GM21390 (cell line): ENCODE data around the gene ACP7.

Source experiments
- ATAC-seq: cut with Tn5 transposase; IDR thresholded peaks from one replicate; pipeline ENCODE4 v1.9.1; 2021; ENCODE audit not compliant: unreplicated experiment

The ACP7 gene

DNA sequence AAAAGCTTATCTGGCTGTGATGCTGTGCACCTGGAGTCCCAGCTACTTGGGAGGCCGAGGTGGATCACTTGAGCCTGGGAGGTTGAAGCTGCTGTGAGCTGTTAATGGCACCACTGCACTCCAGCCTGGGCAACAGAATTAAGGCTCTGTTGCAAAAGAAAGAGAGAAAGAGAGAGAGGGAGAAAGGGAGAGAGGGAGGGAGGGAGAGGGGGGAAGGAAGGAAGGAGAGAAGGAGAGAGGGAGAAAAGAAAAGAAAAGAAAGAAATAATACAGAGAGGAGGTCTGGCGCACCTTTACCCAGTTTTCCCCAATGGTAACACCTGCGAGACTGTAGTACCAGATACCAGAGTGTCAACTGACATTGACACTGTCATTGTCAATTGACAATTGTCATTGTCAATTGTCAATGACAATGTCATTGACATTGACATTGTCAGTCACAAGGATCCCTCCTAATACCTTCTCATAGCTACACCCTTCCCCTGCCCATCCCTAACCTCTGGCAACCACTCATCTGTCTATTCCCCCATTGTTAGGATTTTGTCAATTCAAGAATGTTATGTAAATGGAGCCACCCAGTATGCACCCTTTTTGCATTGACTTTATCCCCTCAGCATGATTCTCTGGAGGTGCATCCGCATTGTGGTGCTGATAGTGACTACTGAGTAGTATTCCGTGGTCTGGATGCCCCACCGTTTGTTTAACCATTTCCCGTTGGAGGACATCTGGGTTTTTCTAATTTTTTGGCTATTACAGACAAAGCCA, 62.7 kb downstream of the ACP7 start:
- no peak for ATAC-seq

DNA sequence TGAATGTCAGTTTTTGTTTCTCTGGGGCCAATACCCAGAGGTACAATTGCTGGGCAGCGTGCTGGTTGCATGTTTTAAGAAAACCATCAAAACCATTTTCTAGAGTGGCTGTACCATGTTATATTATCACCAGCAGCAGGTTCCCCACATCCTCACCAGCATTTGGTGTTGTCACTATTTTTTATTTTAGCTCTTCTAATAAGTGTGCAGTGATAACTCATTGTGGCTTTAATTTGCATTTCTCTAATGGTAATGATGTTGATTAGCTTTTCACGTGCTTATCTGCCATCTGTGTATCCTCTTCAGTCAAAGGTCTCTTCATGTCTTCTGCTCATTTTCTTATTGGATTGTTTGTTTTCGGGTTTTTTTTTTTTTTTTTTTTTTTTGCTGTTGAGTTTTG, 63.3 kb downstream of the ACP7 start:
- no peak for ATAC-seq

DNA sequence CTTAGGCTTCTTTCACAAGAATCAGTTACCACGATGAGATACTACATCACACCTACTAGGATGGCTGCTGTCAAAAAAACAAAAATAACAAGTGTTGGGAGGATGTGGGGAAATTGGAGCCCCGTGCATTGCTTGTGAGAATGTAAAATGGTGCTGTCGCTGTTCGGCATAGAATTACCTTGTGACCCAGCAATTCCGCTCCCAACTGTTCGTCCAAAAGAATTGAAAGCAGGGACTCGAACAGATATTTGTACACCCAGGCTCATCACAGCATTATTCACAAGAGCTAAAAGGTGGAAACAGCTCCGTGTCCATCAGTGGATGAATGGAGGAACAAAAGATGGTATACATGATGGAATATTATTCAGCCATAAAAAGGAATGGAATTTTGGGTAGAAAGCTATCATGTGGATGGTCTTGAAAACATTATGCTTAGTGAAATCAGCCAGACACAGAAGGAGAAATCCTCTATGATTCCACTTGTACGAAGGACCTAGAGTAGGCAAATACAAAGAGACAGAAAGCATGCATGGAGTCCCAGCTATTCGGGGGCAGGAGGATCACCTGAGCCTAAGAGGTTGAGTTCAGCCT, 64.9 kb downstream of the ACP7 start:
- ATAC-seq = no peak

DNA sequence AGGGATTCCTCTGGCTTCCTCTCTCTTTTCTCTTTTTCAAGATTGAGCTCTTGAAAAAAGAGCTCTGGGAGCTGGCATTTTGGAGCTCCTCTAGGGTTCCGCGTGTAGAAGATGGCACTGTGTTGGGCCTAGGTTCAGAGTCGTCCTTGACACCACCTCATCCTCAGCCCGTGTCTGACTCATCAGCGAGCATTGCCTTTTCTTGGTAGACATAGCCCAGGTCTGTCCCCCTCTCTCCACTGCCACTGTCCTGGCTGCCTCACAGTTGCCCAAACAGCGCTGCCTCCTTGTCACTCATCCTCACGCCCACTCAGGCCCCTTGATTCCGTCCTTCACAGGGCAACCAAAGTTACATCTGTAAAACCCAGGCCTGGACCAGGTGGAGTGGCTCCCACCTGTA, 66.1 kb downstream of the ACP7 start:
- no peak for ATAC-seq

DNA sequence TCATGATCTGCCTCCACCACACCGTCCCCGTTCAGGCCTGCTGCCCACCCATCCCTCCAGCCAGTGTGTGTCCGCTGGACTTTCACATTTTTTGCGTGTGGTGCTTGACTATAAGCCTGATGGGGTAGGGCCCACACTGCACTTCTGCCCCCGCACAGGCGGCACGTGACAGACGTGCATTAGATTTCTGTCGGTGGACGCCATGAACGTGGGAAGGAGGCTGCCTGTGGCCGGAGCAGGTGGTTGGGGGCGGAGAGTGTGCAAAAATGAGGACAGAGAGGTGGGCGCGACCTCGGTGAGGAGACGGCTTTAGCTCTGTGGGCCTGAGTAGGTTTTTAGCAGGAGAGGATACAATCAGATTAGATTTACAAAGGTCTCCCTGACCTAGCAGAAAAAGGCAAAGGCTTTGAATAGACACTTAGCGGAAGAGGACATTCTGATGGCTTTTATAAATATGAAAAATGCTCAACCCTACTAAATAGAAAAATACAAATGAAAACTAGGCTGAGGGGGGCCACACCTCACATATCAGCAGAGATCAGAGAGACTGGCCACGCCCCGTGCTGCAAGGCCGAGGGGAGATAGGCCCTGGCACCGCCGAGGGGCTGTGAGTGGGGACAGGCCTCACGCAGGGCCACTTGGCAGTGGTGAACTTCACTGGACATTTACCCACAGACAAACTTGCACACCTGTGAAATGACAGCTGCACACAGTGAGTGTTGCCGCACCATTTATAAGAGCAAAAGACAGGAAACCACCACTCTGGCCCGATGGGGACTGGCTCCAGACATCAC, 66.8 kb downstream of the ACP7 start:
- no peak for ATAC-seq

DNA sequence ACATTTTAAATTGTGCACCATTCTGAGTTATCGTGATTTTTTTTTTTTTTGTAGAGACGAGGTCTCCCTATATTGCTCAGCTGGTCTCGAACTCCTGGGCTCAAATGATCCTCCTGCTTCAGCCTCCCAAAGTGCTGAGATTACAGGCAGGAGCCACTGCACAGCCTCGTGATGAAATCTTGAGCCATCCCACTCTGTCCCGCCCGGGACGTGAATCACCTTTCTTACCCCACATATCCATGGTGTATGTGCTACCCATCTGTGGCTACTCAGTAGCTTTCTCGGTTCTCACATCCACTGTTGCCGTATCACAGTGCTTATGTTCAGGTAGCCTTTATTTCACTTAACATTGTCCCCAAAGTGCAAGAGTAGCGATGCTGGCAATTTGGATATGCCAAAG, 67.9 kb downstream of the ACP7 start:
- ATAC-seq = no peak

DNA sequence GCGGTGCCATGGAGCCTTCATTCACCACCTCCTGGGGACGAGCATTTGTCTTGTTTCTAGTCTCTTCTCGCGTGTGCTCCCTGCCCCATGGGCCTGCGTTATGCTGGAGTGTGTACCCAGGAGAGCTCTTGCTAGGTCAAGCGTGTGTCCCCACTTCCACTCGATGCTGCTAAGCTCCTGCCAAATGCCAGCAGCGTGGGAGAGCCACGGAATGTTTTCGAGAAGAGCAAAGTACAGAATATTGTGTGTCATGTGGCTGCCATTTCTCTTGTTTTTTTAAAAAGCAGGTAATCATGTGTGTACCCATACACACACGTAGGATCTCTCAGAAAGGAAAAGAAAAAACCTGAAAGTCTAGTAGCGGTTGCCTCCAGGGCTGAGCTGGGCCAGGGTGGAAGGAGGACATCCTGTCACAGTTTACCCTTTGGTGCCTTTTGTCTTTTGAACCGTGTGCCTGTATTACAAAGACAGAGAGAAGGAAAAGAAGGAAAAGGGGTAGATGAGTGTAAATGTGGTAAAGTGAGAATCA, 70.0 kb downstream of the ACP7 start:
- no peak for ATAC-seq

DNA sequence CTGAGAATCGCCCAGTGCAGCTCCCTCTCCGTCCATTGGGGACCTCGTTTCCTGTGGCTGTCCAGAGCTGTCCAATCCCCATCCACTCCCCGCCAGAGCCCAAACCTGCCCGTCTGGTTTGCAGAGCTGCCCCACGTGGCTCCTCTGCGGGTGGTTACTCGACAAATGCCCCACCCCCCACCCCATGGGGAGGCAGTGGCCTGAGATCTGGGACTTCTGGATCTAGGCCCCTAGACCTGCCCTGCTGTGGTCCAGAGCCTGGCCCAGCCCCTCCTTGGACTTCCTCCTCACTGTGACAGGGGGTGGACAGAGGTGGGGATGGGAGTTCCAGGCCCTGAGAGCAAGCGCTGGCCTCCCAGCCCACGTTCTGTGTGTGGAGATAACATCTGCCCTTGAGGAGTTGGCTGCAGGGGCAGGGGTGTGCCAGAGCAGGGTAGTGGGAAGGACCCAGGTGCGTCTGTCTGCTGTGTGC, 70.5 kb downstream of the ACP7 start:
- no peak for ATAC-seq

DNA sequence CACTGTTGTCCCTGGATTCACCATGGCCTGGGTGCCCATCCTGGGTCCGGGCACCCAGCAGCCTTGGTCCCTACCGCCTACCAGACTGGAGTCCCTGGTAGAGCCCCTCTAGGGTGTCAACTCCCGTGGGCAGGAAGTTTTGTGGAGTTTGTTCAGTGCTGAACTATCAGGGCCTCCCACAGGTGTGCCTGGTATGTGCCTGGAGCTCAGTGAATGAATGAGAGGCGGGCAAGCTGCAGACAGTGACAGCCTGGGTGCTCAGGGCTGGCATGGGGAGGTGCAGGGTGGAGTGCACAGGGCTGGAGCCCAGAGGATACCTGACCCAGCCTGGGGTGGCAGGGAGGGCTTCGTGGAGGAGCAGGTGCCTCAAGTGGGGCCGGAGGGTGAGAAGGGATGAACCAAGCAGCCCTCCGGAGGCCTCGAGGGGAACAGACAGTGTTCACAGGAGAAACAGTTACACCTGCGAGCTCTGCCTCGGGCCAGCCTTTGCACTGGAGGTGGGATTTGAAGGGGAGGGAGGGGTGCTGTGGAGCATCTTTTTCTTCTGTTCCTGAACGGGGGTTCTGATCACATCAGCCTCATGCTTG, 71.0 kb downstream of the ACP7 start:
- ATAC-seq = no peak

DNA sequence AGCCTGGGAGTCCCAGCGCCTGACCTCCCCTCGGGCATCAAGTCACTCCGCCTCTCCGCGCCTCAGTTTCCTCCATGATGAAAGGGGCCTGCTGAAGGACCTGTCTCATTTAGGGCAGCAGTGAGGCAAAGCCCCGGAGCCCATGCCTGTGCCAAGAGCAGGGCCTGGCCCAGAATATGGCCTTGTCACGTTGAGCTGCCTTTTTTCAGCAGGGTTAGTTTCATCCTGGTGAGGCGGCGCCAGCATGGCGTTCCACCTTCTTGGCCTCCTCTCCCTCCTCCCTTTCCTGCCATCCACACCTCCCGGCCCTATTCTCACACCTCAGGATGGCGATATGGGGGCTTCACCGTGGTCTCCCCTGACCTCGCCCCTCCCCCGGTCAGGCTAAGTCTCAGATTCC, 71.6 kb downstream of the ACP7 start:
- ATAC-seq = no peak

DNA sequence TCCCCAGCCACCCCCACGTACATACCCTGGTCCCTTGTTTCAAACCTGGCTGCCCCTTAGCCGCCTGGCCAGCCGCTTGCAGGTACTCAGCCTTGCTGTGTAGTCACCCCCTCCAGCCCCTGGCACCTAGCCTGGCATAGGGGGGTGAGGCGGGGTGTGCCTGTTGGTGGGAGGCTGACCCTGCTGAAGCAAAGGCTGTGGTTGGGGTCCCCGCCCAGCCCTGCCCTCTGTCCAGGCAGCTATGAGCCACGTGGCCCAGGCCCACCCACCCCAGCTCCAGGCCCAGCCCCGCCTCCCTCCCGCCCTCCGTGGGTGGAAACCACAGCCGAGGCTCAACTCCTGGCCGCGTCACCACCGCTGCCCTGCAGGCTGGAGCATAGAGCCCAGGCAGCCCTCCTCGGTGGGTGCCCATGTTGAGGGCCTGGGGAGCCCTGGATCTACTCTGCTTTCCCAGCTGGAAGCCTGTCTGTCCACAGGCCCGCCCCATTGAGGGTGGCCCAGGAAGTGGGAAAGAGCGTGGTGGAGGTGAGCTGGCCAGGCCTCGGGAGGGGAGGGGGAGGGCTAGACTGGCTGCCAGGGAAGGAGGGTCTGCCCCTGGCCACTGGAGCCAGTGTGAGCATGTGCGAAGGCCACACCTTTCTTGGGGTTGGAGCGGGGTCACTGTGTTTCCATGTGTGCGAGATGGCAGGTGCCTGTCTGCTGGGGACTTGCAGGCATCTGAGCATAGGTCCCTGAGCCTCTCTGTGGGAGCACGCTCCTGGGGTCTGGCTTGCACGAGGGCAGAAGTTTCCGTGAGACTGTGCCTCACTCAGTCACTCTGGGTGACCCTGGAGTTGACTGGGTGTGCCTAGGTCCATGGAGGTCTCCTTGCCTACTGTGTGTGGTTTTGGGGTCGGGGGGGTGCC, 72.4 kb downstream of the ACP7 start:
- no peak for ATAC-seq

DNA sequence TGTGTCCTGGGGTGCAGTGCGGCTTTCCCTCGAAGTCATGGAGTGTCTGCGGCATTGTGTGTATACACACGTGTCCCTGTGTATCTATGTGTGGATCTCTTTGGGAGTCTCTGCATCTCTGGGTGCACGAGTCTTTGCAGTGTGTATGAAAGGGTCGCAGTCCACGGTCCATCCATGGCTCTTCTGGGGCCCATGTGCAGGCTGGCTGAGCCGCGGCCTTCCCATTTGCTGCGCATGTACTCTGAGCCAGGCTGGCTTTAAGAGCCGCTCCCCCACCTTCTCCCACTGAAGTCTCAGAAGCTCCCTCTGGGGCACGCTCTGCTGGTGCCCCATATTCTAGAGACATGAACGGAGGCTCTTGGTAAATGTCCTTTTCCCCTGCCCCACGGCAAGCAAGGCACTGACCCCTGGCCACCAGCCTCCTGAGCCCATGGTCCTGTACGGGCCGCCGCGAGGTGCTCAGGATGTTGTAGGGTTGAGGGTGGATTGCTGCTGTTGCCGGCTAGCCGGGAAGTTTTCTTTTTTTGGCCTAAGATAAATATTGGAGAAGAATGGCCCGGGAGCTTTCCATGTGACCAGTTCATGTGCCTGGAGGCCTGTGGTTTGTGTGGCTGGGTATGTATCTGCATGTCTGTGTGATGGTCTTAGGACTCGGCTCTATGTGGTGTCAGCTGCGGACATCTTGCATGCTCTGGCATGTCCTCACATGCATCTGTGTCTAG, 73.3 kb downstream of the ACP7 start:
- no peak for ATAC-seq

DNA sequence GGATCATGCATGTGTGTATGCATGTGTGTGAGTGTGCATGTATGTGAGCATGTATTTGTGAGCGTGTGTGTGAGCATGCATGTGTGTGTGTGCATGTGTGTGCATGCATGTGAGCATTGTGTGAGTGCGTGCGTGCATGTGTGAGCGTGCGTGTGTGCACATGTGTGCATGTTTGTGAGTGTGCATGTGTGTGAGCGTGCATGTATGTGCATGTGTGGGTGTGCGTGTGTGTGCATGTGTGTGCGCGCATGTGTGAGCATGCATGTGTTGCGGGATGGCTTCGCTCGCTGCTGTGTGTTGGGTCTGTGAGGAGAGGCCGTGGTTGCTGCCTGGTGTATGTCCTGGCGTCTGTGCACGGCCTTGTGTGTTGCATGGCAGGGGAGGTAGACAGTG, 73.8 kb downstream of the ACP7 start:
- no peak for ATAC-seq

DNA sequence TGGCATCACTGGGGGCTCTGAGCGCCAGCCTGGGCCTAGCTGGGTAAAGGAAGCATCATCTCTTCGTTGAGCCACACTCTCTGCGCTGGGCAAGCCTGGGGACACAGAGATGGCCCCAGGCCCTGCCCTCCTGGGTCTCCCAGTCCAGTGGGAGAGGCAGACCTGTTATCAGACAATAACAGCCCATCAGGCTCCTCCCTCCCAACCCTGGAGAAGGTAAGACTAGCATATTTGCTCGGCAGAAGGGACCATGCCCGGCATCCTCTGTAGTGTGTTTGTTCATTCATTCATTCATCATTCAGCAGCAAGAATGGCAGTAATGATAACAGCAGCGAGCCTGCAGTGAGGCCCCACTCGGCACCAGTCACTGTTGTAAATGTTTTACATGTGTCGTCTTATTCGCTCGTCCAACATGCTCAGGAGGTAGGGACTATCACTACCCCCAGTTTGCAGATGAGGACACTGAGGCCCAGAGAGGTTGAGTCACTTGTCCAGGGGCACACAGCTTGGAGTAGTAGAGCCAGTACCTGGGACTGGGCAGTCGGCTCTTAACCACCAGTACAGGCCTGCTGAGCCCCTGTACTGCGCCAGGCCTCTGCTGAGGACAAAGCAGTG, 74.6 kb downstream of the ACP7 start:
- no peak for ATAC-seq

DNA sequence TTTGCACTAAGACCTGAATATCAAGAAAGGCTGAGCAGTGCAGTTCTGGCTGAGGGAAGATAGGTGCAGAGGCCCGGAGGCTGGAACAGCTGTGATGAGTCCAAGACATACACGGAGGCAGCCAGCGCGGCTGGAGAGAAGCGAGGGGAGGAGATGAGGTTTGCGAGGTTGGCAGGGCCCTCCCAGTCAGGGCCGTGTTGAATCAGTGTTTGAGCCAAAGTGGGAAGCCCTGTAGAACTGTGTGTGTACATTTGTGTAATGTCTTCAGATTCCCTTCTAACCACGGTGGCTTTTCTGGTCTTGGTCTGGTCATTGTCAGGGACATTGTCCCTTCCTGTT, 76.3 kb downstream of the ACP7 start:
- ATAC-seq = no peak
